ENCODE measurements around the gene ATP6V1B1.
"Not testable (repeated sequence)": the region's sequence is repeated elsewhere in the genome, so short reads cannot be mapped to it uniquely, and the experiment has no call there.

The ATP6V1B1 gene

GRCh38 chr2:71004857-71005256 lies 69.2 kb downstream of the ATP6V1B1 start:
- no peak overlapping the region for H3K27ac ChIP-seq
- H3K36me3 ChIP-seq, result no peaks in the 10 kb centered on the region
- H3K4me3 ChIP-seq (ENCODE audit: low read depth in 1 of 2, low read length in 1 of 2), result no peak overlapping the region
- H3K4me1 ChIP-seq (ENCODE audit: control insufficient read depth in 1 of 2, insufficient read depth in 1 of 2, low read depth in 1 of 2, low read length in 1 of 2), result peaks cover 14 to 15% of the 10 kb centered on the region in 2 experiments
- H3K27me3 ChIP-seq, result no peaks in the 10 kb centered on the region
- no peaks in the 10 kb centered on the region for H3K9me3 ChIP-seq
- TF ChIP-seq CTCF (IDR thresholded peaks at IDR 0.05), result no peak

- TF ChIP-seq CTCF (IDR thresholded peaks at IDR 0.05), result no peak
- Histone ChIP-seq H3K27ac (no peak overlapping the region), H3K36me3 (no peaks in the 10 kb centered on the region), H3K4me1 (ENCODE audit: control insufficient read depth in 1 of 2, insufficient read depth in 1 of 2, low read depth in 1 of 2, low read length in 1 of 2) (peaks cover 9 to 10% of the 10 kb centered on the region in 2 experiments), H3K27me3 (no peaks in the 10 kb centered on the region), H3K9me3 (no peaks in the 10 kb centered on the region), H3K4me3 (ENCODE audit: low read depth in 1 of 2, low read length in 1 of 2) (no peak overlapping the region)
These were observed 69.8 kb downstream of the ATP6V1B1 start for GRCh38 chr2:71005271-71006202.

- Histone ChIP-seq H3K4me3 (ENCODE audit: low read depth in 1 of 2, low read length in 1 of 2) (no peak overlapping the region), H3K27ac (no peak overlapping the region), H3K36me3 (no peaks in the 10 kb centered on the region), H3K27me3 (no peaks in the 10 kb centered on the region), H3K9me3 (no peaks in the 10 kb centered on the region), H3K4me1 (ENCODE audit: control insufficient read depth in 1 of 2, insufficient read depth in 1 of 2, low read depth in 1 of 2, low read length in 1 of 2) (peaks cover under 1 to 2% of the 10 kb centered on the region in 2 experiments)
- TF ChIP-seq CTCF (IDR thresholded peaks at IDR 0.05), result no peak
These were observed 70.6 kb downstream of the ATP6V1B1 start for GRCh38 chr2:71006323-71006722.

GRCh38 chr2:71006955-71007799 lies 71.5 kb downstream of the ATP6V1B1 start:
- Histone ChIP-seq H3K9me3 (no peaks in the 10 kb centered on the region), H3K27ac (no peak overlapping the region), H3K4me3 (ENCODE audit: low read depth in 1 of 2, low read length in 1 of 2) (no peak overlapping the region), H3K36me3 (no peaks in the 10 kb centered on the region), H3K27me3 (peaks cover 7% of the 10 kb centered on the region), H3K4me1 (ENCODE audit: control insufficient read depth in 1 of 2, insufficient read depth in 1 of 2, low read depth in 1 of 2, low read length in 1 of 2) (no peaks in the 10 kb centered on the region)
- TF ChIP-seq CTCF (IDR thresholded peaks at IDR 0.05), result no peak

GRCh38 chr2:71008342-71008741 lies 72.6 kb downstream of the ATP6V1B1 start:
- Histone ChIP-seq H3K36me3 (no peaks in the 10 kb centered on the region), H3K27ac (no peak overlapping the region), H3K4me1 (ENCODE audit: control insufficient read depth in 1 of 2, insufficient read depth in 1 of 2, low read depth in 1 of 2, low read length in 1 of 2) (no peaks in the 10 kb centered on the region), H3K27me3 (peaks cover 17% of the 10 kb centered on the region), H3K4me3 (ENCODE audit: low read depth in 1 of 2, low read length in 1 of 2) (no peak overlapping the region), H3K9me3 (no peaks in the 10 kb centered on the region)
- TF ChIP-seq CTCF (IDR thresholded peaks at IDR 0.05), result no peak

GRCh38 chr2:71011786-71012185 lies 76.1 kb downstream of the ATP6V1B1 start:
- H3K27ac ChIP-seq; H3K4me3 ChIP-seq (ENCODE audit: low read depth in 1 of 2, low read length in 1 of 2); H3K36me3 ChIP-seq; H3K4me1 ChIP-seq (ENCODE audit: control insufficient read depth in 1 of 2, insufficient read depth in 1 of 2, low read depth in 1 of 2, low read length in 1 of 2); H3K9me3 ChIP-seq: not testable (repeated sequence)
- H3K27me3 ChIP-seq, result peaks cover 19% of the 10 kb centered on the region
